ENCODE measurements around the gene POLR3G.

The POLR3G gene

DNA sequence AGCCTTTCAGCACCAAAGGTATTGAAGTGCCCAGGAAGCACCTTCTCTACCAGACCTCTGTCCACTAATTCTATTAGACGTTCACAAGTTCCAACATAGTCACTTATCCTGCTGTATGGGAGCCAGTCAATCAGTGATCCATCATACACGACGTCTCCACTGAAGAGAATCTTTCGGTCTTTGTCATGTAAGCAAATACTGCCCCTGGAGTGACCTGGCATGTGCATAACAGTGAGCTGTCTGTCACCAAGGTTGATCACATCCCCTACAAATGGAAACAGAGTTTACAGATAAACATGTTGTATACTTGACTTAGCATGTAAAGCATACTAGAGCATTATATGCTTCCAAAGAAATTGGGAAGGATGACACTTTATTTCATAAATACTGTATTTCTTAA lies 13.4 kb upstream of the POLR3G start:
- H3K4me1 ChIP-seq (ENCODE audit: control insufficient read depth, low read length) = no peaks in the 10 kb centered on the region
- H3K36me3 ChIP-seq (ENCODE audit: control insufficient read depth, low read length) = peaks cover 17% of the 10 kb centered on the region
- peaks cover 42% of the 10 kb centered on the region for H3K79me2 ChIP-seq (ENCODE audit: control insufficient read depth, low read length)
- H3K4me2 ChIP-seq (ENCODE audit: low read length) = no peak overlapping the region
- TF ChIP-seq, protein P1, sequence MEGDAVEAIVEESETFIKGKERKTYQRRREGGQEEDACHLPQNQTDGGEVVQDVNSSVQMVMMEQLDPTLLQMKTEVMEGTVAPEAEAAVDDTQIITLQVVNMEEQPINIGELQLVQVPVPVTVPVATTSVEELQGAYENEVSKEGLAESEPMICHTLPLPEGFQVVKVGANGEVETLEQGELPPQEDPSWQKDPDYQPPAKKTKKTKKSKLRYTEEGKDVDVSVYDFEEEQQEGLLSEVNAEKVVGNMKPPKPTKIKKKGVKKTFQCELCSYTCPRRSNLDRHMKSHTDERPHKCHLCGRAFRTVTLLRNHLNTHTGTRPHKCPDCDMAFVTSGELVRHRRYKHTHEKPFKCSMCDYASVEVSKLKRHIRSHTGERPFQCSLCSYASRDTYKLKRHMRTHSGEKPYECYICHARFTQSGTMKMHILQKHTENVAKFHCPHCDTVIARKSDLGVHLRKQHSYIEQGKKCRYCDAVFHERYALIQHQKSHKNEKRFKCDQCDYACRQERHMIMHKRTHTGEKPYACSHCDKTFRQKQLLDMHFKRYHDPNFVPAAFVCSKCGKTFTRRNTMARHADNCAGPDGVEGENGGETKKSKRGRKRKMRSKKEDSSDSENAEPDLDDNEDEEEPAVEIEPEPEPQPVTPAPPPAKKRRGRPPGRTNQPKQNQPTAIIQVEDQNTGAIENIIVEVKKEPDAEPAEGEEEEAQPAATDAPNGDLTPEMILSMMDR (IDR thresholded peaks at IDR 0.05; ENCODE audit: low read depth, low read length, poor library complexity, severe bottlenecking) = no peak
- no peak for TF ChIP-seq EZH2phosphoT487 (IDR thresholded peaks at IDR 0.05; ENCODE audit: borderline replicate concordance, low read length)
- H3K4me3 ChIP-seq (ENCODE audit: low read length) = no peak overlapping the region
- no peaks in the 10 kb centered on the region for H3K9me3 ChIP-seq (ENCODE audit: control insufficient read depth, insufficient read depth, low read length)
- H4K20me1 ChIP-seq (ENCODE audit: control insufficient read depth, insufficient read depth, low read depth, low read length) = no peaks in the 10 kb centered on the region
- no peaks in the 10 kb centered on the region for H3K9me2 ChIP-seq (replicated peaks; ENCODE audit: control insufficient read depth, low read length)
- no peaks in the 10 kb centered on the region for H3F3A ChIP-seq (ENCODE audit: control insufficient read depth, insufficient read depth)
- no peak overlapping the region for H3K27ac ChIP-seq (ENCODE audit: low read depth, low read length)
- H3K27me3 ChIP-seq (ENCODE audit: control insufficient read depth, low read length) = no peaks in the 10 kb centered on the region

DNA sequence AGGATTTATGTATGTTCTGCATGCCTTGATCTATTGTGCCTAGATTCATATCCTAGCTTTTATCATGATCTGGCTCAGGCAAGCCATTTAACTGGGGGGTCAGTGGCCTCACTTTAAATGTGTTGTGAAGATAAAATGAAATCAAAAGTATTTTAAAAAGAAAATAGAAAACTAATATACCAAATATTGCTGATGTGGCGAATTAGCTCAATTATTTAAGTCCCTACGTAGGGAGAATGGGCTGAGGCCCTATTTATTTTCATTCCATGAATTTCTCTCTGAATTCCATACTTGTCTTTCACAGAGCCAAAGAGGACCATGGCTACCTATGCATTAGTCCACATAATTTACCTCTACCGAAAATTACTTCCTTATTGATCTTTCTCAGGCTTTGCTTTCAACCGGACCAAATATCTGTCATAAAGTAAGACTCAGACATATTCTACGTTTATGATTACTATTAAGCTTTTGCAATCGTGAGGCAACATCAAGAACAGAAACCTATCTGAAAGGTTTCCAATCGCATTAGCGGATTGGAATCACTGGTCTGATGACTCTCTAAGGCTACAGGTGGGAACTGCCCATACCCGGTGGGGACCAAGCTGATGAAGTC lies 1.8 kb upstream of the POLR3G start:
- Histone ChIP-seq H3K4me2 (ENCODE audit: low read length) (peak overlapping the region; percentile 98), H3K9me2 (replicated peaks; ENCODE audit: control insufficient read depth, low read length) (no peaks in the 10 kb centered on the region), H4K20me1 (ENCODE audit: control insufficient read depth, insufficient read depth, low read depth, low read length) (no peaks in the 10 kb centered on the region), H3K27ac (ENCODE audit: low read depth, low read length) (no peak overlapping the region), H3K27me3 (ENCODE audit: control insufficient read depth, low read length) (no peaks in the 10 kb centered on the region), H3K36me3 (ENCODE audit: control insufficient read depth, low read length) (peaks cover 22% of the 10 kb centered on the region), H3K79me2 (ENCODE audit: control insufficient read depth, low read length) (peaks cover 83% of the 10 kb centered on the region), H3F3A (ENCODE audit: control insufficient read depth, insufficient read depth) (no peaks in the 10 kb centered on the region), H3K9me3 (ENCODE audit: control insufficient read depth, insufficient read depth, low read length) (no peaks in the 10 kb centered on the region), H3K4me1 (ENCODE audit: control insufficient read depth, low read length) (peaks cover 26% of the 10 kb centered on the region), H3K4me3 (ENCODE audit: low read length) (peak overlapping the region; percentile 93)
- TF ChIP-seq, protein P1 (IDR thresholded peaks at IDR 0.05; ENCODE audit: low read depth, low read length, poor library complexity, severe bottlenecking) = no peak
- TF ChIP-seq EZH2phosphoT487 (IDR thresholded peaks at IDR 0.05; ENCODE audit: borderline replicate concordance, low read length) = no peak

- Histone ChIP-seq H3K4me3 (ENCODE audit: low read length) (peak overlapping the region; percentile 93), H3K27ac (ENCODE audit: low read depth, low read length) (peak overlapping the region; percentile 48), H3K4me2 (ENCODE audit: low read length) (peak overlapping the region; percentile 98), H3K27me3 (ENCODE audit: control insufficient read depth, low read length) (no peaks in the 10 kb centered on the region), H3K36me3 (ENCODE audit: control insufficient read depth, low read length) (peaks cover 25% of the 10 kb centered on the region), H3K9me2 (replicated peaks; ENCODE audit: control insufficient read depth, low read length) (no peaks in the 10 kb centered on the region), H4K20me1 (ENCODE audit: control insufficient read depth, insufficient read depth, low read depth, low read length) (no peaks in the 10 kb centered on the region), H3F3A (ENCODE audit: control insufficient read depth, insufficient read depth) (no peaks in the 10 kb centered on the region), H3K4me1 (ENCODE audit: control insufficient read depth, low read length) (peaks cover 26% of the 10 kb centered on the region), H3K9me3 (ENCODE audit: control insufficient read depth, insufficient read depth, low read length) (no peaks in the 10 kb centered on the region), H3K79me2 (ENCODE audit: control insufficient read depth, low read length) (peaks cover 89% of the 10 kb centered on the region)
- TF ChIP-seq, protein P1 (IDR thresholded peaks at IDR 0.05; ENCODE audit: low read depth, low read length, poor library complexity, severe bottlenecking) = no peak
- TF ChIP-seq EZH2phosphoT487 (IDR thresholded peaks at IDR 0.05; ENCODE audit: borderline replicate concordance, low read length) = no peak
Observed at GRCh38 chr5:90473396-90474234, 1.0 kb upstream of the POLR3G start.
